ENCODE results near the gene PCNX4.

PCNX4 gene

DNA sequence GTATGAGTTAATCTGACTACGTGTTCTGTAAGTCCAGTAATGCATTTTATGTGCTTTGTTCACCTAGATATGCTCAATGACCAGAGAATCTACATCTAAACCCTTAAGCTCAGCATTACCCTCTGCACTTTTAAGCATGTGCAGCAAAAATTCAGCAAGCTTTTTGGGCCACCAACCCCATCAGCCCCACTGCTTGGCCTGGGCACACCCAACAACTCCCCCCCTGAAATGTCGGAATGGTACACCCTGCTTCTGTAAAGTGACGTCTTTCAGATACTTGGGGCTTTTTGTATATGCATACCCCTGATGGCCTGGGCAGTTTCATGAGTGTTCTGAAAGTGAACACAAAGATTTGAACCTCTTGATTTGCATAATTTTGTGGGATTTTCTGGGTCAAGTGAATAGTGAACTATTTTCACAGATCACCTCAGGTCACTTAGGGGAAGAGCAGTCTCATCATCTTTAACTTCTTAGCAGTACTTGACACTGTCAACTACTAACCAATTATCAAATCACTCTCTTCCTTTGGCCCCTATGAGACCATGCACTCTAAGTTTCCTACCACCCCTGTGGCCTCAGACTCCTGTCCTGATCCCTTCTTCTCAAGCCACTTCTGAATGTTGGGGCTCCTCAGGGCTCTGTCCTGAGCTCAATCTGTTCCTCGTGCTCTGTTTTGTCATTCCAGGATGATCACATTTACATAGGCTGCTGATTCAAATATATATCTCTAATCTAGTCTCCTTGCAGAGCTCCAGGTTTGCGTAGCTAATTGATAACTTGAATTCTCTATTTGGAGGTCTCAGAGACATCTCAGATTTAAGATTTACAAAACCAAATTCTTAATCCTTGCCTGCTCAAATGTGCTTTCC lies 121.0 kb downstream of the PCNX4 start:
- no peak for DNase-seq

- DNase-seq = no peak
Measured at GRCh38 chr14:60214003-60214402, 122.3 kb downstream of the PCNX4 start.

DNA sequence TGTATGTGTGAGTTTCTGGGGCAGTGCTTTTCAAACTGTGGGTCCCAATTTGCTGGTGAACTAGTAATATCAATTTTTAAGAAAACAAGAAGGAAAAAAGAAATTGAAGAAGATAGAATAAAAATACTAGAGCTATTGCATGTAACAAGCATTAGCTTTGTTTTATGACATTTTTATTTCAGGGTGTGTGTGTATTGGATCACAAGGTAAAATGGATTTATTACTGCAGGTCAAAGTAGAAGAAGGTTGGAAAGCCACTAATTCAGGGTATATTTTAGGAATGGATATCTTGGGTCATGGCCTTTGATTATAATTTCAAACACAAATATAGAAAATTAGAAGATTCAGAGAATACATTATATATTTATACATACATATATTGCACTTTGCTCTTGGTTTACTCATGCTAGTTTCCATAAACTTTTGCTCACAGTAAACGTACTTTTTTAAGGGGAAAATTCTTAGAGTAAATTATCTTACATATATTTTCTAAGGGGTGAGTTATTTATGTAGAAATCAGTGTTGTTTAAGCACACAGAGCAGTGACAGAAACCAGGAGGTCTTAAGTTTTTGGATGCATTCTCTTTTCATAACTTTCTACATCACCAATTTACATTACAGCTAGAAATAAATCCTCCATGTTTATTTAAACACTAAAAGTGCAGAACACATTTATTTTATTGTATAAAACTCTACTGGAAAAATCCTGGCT lies 122.8 kb downstream of the PCNX4 start:
- DNase-seq = no peak

DNA sequence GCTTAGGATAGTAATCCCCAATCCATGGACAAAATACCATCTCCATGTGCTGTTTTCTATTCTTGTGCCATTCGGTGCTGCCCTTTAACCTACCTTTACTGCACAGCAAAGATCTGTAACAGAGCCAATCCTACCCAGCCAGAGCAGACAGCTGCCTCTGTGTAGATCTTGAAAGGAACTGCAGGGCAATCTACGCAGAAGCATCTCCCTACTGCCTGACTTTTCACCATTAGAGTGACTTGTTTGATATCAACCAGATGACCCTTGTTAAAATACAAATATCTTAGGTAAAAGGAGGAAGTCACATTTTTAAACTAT lies 123.4 kb downstream of the PCNX4 start:
- no peak for DNase-seq

DNA sequence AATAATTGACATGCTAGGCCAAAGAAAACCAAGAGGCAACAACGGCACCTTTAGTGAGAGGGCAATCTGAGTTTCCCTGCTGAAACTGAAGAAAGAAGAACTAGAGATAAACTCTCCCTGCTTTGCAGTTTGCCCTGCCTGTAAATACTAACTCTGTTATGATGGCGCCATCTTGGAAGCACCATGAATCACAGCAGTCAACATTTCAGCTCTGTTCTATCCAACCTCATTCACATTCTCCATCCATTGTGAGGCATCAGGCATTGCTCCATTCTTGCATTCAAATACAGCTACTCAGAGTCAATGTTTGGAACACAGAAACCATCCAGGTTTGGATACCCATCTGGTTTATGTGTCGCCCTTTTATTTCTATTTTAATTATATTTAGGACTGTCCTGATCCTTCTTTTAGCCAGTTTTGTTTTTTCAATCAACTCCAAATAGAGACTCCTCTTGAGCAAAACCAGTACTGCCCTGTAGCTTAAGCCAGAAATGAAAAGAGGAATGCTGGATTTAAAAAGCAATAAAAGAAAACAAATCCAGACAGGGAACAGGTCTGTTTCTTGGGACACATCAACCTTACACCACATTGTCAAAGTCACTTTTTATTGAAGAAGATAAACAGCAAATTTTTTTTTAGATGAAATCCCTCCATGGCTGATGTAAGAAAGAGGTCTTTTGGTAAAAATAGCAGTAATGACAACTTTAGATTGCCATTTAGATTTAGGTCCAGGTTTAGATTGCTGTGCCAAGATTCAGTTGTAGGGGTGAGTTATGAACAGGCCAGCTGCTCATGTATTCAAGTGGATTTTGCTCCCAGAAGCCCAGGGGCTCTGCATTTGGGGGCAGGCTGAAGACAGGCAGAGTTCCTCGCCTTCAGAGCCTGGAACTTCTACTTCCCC lies 124.0 kb downstream of the PCNX4 start:
- no peak for DNase-seq

GRCh38 chr14:60217713-60218112 lies 126.0 kb downstream of the PCNX4 start:
- DNase-seq = no peak

Measured in T1000 (cell line).